EH (cell line): ENCODE results near the gene MYO15B.
A peak's percentile ranks its signal among the peaks of the same experiment; 100 is the strongest.

ENCODE experiments used
- DNase-seq: peaks from one replicate; pipeline ENCODE4 v3.0.0-alpha.2; 2015; ENCODE audit warnings: low read depth

The MYO15B gene

DNA sequence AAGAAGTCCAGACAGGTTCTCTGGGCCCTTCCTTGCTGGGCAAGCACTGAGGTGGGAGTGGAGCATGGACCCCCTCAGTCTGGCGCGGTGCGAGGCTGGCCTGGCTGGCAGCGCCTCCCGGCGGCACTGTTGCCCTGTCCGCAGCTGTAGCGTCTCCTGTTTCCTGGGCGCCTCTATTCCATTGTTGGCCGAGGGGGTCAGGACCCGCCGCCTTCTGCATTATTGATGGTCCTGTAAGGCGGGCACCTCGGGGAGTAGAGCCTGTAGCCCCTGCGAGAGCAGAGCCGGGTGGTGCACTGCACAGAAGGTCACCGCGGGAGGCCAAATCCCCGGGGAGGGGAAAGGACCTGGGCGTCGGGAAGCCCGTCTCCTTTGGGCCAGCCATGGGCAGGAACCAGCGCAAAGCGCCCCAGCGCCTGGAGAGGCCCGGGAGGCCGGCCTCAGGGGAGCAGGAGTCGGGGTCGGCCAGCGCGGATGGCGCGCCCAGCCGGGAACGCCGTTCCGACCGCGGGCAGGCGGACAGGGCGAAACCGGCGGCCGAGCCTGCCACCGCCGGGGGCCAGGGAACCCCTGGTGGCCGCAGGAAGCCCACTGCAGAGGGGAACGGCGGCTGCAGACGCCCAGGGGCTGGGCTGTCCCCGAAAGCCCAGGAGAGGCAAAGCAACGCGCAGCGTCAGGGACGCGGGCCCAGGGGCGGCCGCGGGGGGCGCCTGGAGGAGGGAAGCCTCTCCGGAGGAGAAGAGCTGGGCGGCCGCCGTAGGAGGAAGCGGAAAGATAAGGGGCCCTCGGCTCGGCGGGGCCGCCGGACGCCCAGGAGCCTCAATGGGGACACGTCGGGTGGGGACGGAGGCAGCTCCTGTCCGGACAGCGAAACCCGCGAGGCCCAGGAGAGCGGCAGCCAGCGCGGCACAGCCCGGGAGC, at the start of gene MYO15B:
TSS of gene MYO15B (plus strand) at position 126 of the 921 bp plus-strand sequence. CDS start at position 384, 258 bp downstream.
- DNase-seq = no peak

DNA sequence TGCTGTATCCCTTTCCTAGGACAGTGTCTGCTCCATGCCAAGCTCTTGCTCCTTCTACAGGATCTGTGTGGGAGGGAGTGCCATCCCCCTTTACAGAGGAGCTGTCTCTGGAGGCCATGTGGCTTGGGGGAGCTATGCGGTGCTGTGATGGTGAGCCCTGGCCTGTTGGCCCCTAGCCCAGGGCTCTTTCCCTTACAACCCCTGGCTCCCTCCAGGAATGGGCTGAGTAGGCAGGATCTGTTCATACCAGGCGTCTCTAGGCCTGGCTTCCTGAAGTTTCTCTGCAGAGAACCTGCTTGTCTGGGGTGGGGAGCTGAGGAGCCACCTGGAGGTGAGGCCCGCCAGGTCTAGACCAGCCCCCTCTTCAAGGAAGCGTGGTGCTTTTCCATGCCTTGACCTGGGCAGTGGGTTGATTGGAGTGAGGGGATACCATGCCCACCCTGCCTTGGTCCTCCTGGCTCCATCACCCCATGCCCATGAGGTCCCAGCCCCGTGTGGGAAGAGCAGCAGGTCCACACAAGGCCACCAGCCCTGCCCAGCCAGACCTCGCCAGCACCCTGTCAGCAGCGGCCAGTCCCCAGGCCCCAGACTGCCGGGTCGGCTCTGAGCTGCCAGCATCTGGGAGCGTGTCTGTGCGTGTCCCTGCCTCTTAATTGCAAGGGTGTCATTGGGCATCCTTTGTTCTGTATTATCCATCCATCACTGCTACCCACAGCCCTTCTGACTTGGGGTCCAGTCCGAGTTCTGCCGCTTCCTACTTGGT, 47.5 kb upstream of the MYO15B start:
- peak; percentile 12 for DNase-seq

DNA sequence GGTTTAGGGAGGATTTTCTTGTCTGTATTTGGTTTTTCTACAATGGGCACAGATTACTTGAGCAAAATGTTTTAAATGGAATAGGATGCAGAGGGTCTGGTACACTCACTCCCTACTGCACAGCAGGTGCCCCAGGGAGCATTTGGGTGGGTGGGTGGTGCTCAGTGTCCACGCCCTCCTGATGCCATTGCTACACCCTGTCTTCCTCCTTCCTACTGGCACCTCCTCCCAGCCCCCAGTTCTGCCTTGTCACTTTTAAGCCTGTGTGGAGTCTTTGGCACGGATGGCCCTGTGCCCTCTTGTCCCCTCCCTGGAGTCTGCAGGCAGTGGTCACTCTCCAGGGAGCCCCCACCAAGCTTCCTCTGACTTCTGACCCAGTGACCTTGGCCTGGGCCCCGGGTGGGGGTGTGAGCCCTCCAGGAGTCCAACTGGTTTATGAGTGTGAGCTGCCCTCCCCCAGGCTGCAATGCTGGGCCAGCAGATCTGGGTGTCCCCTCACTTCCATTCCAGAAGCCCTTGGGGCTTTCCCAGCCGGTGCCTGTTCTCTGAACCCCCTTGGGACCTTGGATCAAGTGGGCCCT, 46.6 kb upstream of the MYO15B start:
- DNase-seq = no peak

DNA sequence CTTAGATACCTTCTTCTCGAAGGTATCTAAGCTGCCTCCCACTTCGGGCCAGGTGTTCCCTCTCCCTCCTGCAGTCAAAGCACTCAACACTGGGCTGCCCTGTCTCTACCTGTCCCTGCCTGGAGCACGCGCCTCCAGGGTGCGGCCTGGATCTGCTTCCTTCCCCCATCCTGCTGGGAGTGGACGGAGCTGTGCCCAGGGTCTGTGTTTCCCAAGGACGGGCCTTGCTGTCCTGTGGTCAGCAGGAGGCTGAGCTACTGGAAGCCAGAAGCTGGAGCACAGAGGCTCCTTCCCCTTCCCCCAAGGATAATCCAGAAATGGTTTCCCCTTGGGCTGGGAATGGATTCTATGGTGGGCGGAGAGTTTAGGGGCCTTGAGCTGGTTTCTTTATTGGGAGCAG, 45.4 kb upstream of the MYO15B start:
- no peak for DNase-seq

DNA sequence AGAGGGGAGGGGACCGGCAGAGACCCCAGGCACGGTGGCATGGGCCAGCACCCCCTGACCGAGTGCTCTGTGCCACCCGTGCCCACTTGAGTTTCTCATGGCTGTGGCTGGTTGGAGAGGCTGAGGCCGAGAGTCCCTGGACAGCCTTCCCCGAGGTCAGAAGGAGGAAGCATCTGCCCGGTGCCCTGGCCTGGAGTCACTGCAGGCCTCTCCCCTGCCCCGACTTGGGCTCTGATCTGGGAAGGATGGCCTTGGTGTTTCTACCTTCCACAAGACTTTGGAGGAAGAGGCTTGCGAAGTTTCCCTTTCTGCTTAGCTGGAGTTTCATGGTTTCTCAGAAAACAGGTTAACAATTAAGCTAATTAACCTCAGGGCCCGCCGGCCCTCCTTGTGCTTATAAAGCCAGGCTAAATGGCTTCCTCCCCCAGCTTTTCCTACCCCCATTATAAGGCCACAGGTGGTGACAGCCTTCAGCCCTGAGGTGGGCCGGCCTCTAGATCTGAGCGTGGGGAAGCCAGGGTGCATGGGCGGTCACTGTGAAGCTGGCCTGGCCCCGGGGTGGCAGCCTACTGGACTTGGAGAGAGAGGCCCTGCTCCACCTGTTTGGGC, 44.8 kb upstream of the MYO15B start:
- no peak for DNase-seq

DNA sequence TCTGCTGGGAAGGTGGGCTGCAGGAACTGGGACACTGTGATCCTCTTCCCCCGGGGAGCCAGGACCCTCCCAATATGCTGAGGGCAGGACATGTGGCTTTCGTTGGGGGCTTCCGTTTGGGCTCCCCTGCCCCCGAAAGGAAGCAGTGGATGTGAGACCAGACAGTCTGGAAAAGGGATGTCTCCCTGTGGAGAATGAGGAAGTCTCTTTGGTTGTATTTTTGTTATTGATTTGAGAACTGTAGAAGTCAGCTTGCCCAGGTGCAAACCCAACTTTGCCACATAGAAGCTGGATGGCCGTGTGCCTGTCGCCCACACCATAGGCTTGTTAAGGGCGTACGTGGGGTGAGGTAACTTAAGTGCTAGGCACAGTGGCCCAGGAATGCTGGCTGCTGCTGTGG, 43.4 kb upstream of the MYO15B start:
- DNase-seq = no peak

DNA sequence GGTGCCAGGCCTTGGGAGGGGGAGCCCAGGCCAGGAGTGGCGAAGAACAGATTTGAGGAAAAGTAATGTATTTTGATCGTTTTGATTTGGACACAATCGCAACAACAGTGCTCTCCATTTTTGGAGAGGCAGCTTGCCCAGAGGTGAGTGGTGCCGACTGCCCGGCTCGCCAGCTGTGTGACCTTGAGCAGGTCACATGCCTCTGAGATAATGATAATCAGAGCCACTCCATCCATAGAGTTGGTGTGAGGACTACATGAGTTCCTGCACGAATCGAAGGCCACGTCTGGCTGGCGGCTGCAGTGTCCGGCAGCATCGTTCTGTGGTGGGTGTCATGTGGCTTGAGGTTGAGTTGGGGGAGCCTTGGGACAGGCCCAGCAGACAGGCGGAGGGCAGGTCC, 41.4 kb upstream of the MYO15B start:
- no peak for DNase-seq

DNA sequence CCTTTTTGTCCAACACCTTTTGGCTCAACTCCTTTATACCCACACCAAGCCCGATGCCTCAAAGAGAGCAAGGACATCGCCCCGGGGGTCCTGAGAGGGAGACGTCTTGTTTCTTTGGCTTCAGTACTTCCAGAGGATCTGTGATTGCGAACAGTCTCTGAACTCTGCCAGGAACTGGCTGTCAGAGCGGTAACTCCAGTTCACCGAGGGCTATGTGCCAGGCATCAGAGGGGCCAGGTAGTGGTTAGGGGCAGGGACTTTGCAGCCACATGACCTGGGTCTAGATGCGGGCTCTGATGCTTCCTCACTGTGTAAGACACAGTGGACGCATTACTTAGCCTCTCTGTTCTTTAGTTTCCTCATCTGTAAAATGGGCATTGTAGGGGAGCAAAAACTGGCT, 40.5 kb upstream of the MYO15B start:
- no peak for DNase-seq

DNA sequence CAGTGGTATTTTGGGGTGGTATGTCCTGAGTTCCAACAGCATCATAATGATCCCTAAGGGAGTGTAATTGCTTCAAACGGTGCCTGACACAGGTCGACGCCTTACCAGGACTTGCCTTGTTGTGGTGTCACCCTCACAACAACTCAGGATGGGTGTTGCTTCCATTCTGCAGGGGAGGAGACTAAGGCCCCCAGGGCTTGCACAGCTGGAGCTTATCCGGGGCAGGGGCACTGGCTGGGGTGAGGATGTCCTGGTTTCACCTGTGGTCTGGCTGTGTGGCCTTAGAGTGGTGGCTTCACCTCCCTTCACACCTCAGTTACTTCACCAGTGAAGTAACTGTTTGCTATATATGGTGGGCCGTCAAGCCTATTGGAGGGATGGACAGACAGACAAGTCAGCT, 38.8 kb upstream of the MYO15B start:
- no peak for DNase-seq

DNA sequence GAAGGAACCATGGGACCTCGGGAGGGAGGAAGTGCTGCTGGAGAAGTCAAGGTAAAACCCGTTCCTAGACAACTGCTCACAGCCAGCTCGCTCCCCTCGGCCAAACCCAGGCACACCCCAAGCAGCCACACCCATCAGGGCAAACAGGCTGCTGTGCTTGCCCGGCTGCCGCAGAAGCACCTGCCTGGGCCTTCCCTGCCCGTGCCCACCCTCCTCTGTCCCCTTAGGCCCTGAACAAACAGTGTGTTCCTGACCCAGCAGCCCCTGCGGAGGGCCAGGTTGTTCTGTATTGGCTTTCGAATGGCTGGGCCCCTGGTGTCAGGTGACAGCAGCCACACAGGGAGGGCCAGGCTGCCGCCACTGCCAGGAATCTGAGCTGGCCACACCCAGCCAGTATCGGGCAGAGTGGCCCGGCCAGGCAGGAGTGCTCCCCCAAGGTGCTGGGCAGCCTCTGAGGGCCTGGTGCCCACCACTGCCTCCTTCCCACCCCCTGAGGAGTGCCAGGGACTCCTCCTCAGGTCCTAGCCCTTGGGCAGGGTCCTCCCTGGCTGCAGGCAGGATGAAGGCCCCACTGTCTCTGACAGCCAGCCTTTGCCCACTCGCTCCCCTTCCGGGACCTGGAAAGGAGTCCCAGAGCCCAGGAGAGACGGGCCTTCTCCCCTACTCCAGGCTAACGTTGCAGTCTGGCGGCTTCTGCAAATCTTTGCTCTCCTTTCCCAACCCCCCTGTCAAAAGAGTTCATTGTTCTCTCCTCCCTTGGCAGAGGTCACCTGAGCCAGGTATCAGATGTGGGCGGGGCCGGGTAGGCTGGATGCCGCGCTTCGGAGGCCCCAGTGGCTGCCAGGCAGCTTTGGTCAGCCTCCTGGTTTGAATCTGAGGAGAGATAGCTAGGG, 38.1 kb upstream of the MYO15B start:
- no peak for DNase-seq

DNA sequence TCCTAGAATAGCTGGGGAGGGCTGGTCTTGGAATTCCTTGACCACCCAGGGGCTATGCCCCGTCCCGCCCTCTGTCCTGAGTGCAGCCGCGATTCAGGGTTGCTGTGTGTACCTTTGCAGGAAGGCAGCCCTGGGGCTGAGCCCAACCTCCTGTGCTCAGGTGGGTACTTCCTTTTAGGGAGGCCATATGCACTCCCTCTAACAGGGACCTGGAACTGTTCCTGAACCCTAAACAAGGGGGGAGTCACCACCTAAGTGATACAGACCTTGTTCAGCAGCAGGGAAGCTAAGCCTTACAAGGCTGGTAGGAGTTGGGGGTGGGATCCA, 37.5 kb upstream of the MYO15B start:
- DNase-seq = no peak

DNA sequence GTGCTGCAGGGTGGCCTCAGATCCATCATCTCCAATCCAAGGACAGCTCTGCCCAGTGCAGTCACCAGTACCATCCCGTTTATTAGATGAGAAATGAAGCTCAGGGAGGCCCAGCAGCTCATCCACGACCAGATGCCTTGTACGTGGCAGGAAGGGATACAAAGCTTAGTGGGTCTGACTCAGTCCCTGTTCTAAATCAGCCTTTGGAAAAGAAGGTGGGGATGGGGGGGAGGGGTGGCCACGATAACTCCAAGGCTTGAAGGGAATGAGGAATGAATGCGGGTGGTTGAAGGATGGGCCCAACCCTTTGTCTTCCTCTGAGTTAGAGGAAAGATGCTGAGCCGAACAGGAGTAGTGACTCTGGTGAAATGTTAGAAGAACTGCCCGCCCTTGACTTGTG, 36.3 kb upstream of the MYO15B start:
- peak; percentile 9 for DNase-seq

DNA sequence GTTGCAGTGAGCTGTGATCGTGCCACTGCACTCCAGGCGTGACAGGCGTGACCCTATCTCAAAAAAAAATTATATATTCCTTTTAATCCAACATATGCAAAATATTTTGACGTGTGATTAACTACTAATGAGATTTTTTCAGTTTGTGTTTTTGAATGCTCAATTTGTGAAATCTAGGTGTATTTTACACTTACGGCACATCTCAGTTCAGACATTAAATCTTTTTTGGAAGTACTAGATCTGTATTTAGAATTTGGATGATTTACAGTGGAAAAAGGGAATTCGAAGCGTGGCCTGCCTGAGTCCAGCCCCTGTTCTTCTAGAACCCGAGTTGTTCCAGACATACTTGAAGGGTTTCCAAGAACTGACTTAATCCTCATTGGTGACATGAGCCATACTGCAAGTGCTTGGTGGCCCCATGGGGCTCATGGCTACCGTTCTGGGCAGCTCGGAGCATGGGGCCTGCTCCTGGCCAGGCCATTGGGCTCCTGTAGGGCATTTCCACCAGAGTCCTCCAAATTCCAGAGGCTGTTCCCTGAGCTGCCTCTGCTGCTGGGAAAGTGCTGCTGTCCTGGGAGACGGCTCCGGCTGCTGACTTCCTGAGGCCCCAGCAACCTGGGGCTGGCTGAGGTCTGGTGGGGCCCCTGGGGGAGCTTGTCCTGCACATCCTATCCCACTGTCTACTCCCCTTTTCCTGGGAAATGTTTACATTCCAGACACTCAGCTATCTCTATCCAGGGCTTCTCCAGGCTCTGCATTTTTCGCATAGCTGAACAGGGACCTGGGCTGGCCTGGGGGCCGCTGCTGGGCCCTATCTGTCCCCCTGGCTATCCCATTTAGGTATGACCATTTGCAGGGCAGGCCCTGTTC, 34.9 kb upstream of the MYO15B start:
- peak; percentile 68 for DNase-seq

DNA sequence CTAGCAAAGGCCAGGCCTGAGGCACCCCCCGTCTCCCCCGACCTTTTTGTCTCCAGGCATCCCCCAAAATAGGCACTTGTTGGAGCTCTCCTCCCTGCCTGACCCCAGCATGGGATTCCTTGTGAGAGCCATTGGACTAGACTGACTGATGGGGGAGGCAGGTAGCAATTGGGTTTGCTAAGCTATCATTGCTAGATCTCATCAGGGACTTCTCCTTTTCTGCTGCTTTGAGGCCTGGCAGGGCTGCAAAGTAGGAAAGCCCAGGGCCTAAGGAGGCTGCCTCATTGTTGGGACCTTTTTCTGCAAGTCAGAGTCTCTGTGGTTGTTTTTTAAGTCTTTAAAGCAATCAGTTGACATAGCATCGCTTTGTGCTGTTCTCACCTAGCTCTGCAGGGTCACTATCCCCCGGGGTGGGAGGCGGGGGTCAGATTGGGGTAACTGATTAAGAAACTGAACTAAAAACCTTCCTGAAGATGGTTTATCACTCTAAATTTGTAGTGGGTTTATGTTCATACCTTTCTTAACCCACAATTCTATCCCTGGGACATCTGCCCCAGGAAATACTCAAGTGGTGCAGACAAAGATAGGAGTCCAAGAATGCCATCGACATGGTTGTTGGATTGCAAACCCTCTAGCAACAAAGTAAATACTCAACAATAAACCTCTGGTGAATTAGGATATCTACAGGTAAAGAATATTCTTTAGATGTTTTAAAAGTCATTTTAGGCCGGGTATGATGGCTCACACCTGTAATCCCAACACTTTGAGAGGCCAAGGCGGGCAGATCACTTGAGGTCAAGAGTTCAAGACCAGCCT, 34.1 kb upstream of the MYO15B start:
- peak; percentile 7 for DNase-seq

DNA sequence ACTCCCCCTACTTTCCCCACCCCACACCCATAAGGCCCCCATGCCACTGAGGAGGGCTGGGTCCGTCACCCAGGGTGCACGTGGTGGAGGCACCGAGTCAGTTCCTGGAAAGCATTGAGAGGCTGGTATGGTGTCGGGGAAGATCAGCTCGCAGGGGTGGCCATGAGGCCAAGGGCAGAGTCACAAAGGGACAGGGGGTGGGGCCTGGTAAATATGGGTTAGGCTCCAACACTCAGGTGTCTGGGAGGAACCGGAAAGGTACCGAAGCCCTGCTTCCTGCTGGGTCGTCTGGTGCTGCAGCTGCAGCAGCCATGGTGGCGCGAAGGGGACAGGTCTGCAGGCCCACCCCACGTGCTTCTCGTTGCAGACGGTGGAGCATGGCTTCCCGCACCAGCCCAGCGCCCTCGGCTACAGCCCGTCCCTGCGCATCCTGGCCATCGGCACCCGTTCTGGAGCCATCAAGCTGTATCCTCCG, 31.9 kb upstream of the MYO15B start:
- no peak for DNase-seq

DNA sequence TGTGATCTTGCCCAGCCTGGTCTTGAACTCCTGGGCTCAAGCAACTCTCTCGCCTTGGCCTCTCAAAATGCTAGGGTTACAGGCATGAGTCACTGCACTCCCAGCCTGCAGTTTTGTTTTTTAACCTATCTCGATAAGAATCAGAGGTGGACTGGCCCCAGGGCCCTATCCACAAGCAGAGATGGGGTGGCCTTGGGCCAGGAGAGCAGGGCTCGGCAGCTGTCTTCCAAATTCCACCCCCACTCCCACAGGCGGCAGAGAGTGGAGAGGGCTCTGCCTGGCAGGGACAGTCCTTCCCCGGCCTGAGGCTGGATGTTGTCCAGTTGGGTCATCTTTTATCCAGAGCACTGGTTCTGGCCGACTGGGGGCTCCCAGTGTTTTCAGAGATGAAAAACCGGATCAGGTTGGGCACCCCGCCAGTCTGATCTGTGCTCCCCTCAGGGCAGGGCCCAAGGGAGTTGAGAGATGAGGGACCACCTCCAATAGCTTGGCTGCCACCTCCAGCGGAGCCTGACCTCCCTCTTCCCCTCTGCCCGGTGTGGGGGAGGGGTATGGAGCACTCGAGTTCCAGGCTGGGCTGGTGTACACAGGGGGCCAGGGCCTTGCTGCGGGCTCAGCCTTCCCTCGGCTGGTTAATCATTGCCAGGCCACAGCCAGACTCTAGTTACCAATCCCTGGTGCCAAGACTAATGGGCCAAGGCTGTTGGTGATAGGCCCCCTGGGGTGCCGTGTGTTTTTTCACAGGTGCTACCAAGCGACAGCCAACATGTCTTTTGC, 30.3 kb upstream of the MYO15B start:
- DNase-seq = peak; percentile 80

DNA sequence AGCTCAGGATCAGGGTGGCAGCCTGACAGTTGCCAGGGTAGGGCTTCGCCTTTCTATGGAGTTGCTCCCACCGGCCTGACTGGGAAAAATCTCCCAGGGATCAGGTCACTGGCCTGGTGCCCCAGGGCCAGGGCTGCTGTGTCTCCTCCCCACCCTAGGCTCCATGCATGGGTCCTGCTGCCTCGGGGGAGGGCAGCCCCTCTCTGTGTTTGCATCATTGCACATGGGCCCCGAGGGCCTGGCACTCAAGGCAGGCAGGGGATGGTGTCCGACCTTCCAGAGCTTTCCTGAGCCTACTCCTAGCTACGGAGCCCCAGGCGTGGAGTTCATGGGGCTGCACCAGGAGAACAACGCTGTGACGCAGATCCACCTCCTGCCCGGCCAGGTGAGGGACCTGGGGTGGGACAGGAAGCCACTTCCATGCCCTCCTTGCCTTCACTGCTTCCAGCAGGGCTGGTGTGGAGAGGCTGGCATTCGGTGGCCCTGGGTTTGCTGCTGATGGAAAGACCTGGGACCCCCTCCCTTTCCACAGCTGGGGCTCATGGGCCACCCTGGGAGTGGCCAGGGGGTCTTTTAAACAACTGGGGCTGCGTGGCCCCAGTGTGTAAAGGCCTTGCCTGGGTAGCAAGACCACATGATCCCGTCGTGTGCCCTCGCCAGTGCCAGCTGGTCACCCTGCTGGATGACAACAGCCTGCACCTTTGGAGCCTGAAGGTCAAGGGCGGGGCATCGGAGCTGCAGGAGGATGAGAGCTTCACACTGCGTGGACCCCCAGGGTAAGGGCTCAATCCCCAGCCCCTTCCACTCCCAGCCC, 29.5 kb upstream of the MYO15B start:
- no peak for DNase-seq
